ENCODE results near the gene RBM6.
"Not testable (repeated sequence)": the region's sequence is repeated elsewhere in the genome, so short reads cannot be mapped to it uniquely, and the experiment has no call there.

The RBM6 gene
- total RNA-seq, result 147 to 209 (median 199) reads per million in 3 experiments

- peak; percentile 95 for DNase-seq
Measured at GRCh38 chr3:49939858-49940666, at the start of gene RBM6. Gene RBM6 (plus strand): TSS chr3:49940150. CDS start chr3:49962642, 22,492 bp downstream.

- no peak for DNase-seq
Measured at GRCh38 chr3:49895791-49896190, 44.2 kb upstream of the RBM6 start.

GRCh38 chr3:49896345-49896744, 43.6 kb upstream of the RBM6 start:
- DNase-seq, result no peak

- no peak for DNase-seq
Measured at GRCh38 chr3:49898991-49899390, 41.0 kb upstream of the RBM6 start.

GRCh38 chr3:49899815-49900214, 40.1 kb upstream of the RBM6 start:
- DNase-seq, result no peak

- no peak for DNase-seq
Measured at GRCh38 chr3:49900491-49901153, 39.3 kb upstream of the RBM6 start.

GRCh38 chr3:49901366-49902339, 38.3 kb upstream of the RBM6 start:
- no peak for DNase-seq

- DNase-seq, result no peak
Measured at GRCh38 chr3:49902511-49903345, 37.2 kb upstream of the RBM6 start.

- peak; percentile 80 for DNase-seq
Measured at GRCh38 chr3:49903451-49904424, 36.2 kb upstream of the RBM6 start, which contains the start of gene MST1R. Gene MST1R (minus strand): TSS chr3:49903873. CDS start chr3:49903609, 264 bp downstream.

GRCh38 chr3:49904448-49904847, 35.5 kb upstream of the RBM6 start:
- not testable (repeated sequence) for DNase-seq

GRCh38 chr3:49906073-49906743, 33.7 kb upstream of the RBM6 start:
- DNase-seq, result peak; percentile 28

GRCh38 chr3:49908373-49909199, 31.4 kb upstream of the RBM6 start:
- no peak for DNase-seq

GRCh38 chr3:49910409-49911123, 29.4 kb upstream of the RBM6 start:
- DNase-seq, result no peak

GRCh38 chr3:49911124-49911420, 28.9 kb upstream of the RBM6 start:
- DNase-seq, result no peak

GRCh38 chr3:49911611-49912010, 28.3 kb upstream of the RBM6 start:
- no peak for DNase-seq

GRCh38 chr3:49912881-49913281, 27.1 kb upstream of the RBM6 start:
- DNase-seq, result no peak

- DNase-seq, result no peak
Measured at GRCh38 chr3:49914906-49915305, 25.0 kb upstream of the RBM6 start.

GRCh38 chr3:49916686-49917085, 23.3 kb upstream of the RBM6 start:
- no peak for DNase-seq
